Sigmoid colon (tissue), 7 donors: Measurements from ENCODE around the gene ZNF19. TPM values are rescaled to one million over a fixed set of nuclear protein-coding genes. Genes with fewer than 3 reads are reported as not detected.

Experiments used
- DNase-seq: peaks from one replicate; pipeline ENCODE4 v3.0.0-alpha.2; 2019
- H3K27ac ChIP-seq, 4 donors: fragments of 200-600 bp; sonication (generic); one replicate each; pipeline ENCODE4 v1.5.1; 2016 to 2019; ENCODE audit warnings: mild to moderate bottlenecking in 1 of 4
- H3K27me3 ChIP-seq, 3 donors: fragments of 200-600 bp; sonication (generic); one replicate each; pipeline ENCODE4 v1.5.1; 2019; ENCODE audit warnings: mild to moderate bottlenecking in 1 of 3
- H3K36me3 ChIP-seq, 4 donors: fragments of 200-600 bp; sonication (generic); one replicate each; pipeline ENCODE4 v1.5.1; 2016 to 2019
- H3K4me1 ChIP-seq, 4 donors: fragments of 200-600 bp; sonication (generic); one replicate each; pipeline ENCODE4 v1.5.1; 2017 to 2019
- H3K4me3 ChIP-seq, 4 donors: fragments of 200-600 bp; sonication (generic); one replicate each; pipeline ENCODE4 v1.5.1; 2017 to 2019; ENCODE audit warnings: mild to moderate bottlenecking in 2 of 4, moderate library complexity in 1 of 4
- H3K9me3 ChIP-seq, 4 donors: fragments of 200-600 bp in 3 of 4; sonication (generic) in 3 of 4; one replicate each; pipeline versions ENCODE4 v1.5.1 to v1.6.1; 2013 to 2019
- EP300 ChIP-seq, 4 donors: sonication (generic); formaldehyde crosslinking; IDR thresholded peaks; one replicate each; pipeline ENCODE4 v1.6.1; 2017; ENCODE audit warnings: antibody characterized with exemption in 4 of 4
- POLR2A ChIP-seq, 2 donors: fragments of 450-650 bp; IDR thresholded peaks; one replicate each; pipeline ENCODE4 v1.6.1; 2016; ENCODE audit warnings: antibody characterized with exemption in 2 of 2, mild to moderate bottlenecking in 2 of 2, moderate library complexity in 2 of 2
- POLR2AphosphoS5 ChIP-seq, 4 donors: sonication (generic); formaldehyde crosslinking; IDR thresholded peaks; one replicate each; pipeline ENCODE4 v1.6.1; 2017; ENCODE audit warnings: antibody characterized with exemption in 4 of 4
- WGBS, 2 donors: extraction: QIAGEN DNeasy Blood & Tissue Kit; methylation state at CpG; one replicate each; pipeline ENCODE4 v1.1.7; 2013; 5-methylcytosine and 5-hydroxymethylcytosine counted together
- intact Hi-C: fragments of 100-400 bp; cut with DNase I; formaldehyde crosslinking; loops from one replicate; pipeline ENCODE4 v1.15.1; 2023
- polyA plus RNA-seq, 3 donors: library from polyadenylated mRNA; stranded (reverse); fragments of 200-250 nt; gene quantifications; one replicate each; pipeline ENCODE4 v1.2.3, GENCODE V29; 2013
- total RNA-seq, 4 donors: library from RNA; depleted of rRNA; stranded (reverse); fragments of >200 nt; gene quantifications; one replicate each; pipeline ENCODE4 v1.1.0, GENCODE V29; 2016
- TF ChIP-seq, protein P1 (sequence below), 4 experiments: fragments of 450-650 bp in 3 of 4; fragments of 200-600 bp in 1 of 4; IDR thresholded peaks; one replicate each; pipeline ENCODE4 v1.5.1; 2016 to 2019; ENCODE audit warnings: antibody characterized with exemption in 4 of 4, mild to moderate bottlenecking in 3 of 4, moderate library complexity in 2 of 4
- donor health status: healthy with polysubstance abuse.
- donor health status: Bipolar disorder and iron deficiency.
- donor health status: healthy.

ZNF19 gene
- total and polyA plus RNA-seq, 7 donors, result 2.3 to 7.4 (median 5.2) TPM

DNA sequence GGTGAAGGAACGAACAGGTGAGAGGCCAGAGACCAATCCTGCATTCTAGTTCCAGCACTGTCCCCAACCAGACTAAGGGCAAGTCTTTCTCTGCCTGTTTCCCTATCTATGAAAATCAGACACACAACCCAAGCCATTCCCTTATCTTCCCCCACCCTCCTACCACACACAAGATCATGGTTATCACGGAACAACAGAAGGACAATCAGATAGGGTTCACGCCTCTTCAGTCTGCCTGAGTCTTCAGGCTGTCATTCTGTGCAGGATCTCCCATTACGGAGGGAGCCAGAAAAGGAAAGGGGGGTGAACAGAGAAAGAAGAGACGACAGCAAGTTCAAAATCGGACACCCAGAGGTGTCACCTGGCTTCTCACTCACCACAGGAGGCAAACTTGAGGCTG lies 58.4 kb downstream of the ZNF19 start:
- 68 to 73% methylated on average over 6 of the region's 6 CpGs for WGBS, 2 donors
- no peak overlapping the region for H3K27ac ChIP-seq
- intact Hi-C loops, result no loop called here
- peaks cover 0 to 28% (median 6%) of the 10 kb centered on the region in 3 donors for H3K27me3 ChIP-seq
- H3K4me3 ChIP-seq, result no peak overlapping the region
- H3K9me3 ChIP-seq, result no peaks in the 10 kb centered on the region
- TF ChIP-seq EP300 (IDR thresholded peaks at IDR 0.05) (no peak), POLR2AphosphoS5 (IDR thresholded peaks at IDR 0.05) (no peak), POLR2A (IDR thresholded peaks at IDR 0.05) (no peak)
- TF ChIP-seq, protein P1, sequence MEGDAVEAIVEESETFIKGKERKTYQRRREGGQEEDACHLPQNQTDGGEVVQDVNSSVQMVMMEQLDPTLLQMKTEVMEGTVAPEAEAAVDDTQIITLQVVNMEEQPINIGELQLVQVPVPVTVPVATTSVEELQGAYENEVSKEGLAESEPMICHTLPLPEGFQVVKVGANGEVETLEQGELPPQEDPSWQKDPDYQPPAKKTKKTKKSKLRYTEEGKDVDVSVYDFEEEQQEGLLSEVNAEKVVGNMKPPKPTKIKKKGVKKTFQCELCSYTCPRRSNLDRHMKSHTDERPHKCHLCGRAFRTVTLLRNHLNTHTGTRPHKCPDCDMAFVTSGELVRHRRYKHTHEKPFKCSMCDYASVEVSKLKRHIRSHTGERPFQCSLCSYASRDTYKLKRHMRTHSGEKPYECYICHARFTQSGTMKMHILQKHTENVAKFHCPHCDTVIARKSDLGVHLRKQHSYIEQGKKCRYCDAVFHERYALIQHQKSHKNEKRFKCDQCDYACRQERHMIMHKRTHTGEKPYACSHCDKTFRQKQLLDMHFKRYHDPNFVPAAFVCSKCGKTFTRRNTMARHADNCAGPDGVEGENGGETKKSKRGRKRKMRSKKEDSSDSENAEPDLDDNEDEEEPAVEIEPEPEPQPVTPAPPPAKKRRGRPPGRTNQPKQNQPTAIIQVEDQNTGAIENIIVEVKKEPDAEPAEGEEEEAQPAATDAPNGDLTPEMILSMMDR (IDR thresholded peaks at IDR 0.05), result no peak
- H3K36me3 ChIP-seq, result no peaks in the 10 kb centered on the region
- H3K4me1 ChIP-seq, result no peaks in the 10 kb centered on the region
- no peak for DNase-seq

DNA sequence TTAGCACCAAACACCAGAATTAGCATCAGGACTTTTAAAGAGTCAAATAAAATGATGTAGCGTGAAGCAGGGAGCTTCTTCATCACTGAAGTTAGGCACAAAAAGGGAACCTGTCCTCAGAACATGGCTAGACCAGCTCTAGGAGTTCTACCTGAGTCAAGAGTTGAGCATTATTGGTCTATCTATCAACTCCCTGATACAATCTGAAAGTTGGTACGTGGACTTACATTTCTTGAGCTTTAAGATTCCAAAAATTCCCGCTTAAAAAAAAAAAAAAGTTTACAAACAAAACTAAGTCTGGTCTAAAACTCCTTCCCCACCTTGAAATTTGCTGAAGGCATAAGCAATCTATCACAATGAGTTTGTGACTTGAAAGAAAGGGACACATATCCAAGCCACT lies 59.5 kb downstream of the ZNF19 start:
- no peaks in the 10 kb centered on the region for H3K36me3 ChIP-seq
- 77 to 86% methylated on average over 3 of the region's 3 CpGs for WGBS, 2 donors
- no peaks in the 10 kb centered on the region for H3K9me3 ChIP-seq
- peaks cover 0 to 37% (median 12%) of the 10 kb centered on the region in 3 donors for H3K27me3 ChIP-seq
- TF ChIP-seq POLR2AphosphoS5 (IDR thresholded peaks at IDR 0.05), result no peak
- TF ChIP-seq, protein P1 (IDR thresholded peaks at IDR 0.05), result no peak
- TF ChIP-seq POLR2A (IDR thresholded peaks at IDR 0.05), result no peak
- TF ChIP-seq EP300 (IDR thresholded peaks at IDR 0.05), result no peak
- intact Hi-C loops, result no loop called here
- H3K4me1 ChIP-seq, result no peaks in the 10 kb centered on the region
- no peak overlapping the region for H3K27ac ChIP-seq
- H3K4me3 ChIP-seq, result no peak overlapping the region
- DNase-seq, result no peak

DNA sequence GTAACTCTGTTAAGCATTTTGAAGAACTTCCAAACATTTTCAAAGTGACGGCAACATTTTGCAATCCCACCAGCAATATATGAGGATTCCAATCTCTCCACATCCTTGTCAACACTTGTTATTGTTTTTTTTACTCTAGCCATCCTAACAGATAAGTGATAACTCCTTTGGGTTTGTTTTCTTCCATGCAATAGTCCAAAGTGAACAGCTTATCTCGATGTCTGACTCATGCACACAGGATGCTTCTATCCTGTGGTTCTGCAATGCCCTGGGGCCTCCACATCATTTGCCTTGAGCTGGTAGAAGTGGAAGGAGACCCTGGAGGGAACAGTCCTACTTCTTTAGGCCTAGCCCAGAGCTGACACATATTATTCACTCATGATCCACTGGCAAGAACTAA lies 60.2 kb downstream of the ZNF19 start:
- DNase-seq, result no peak
- H3K9me3 ChIP-seq, result no peaks in the 10 kb centered on the region
- WGBS, 2 donors, result 91% methylated on average over 2 of the region's 2 CpGs
- TF ChIP-seq, protein P1 (IDR thresholded peaks at IDR 0.05), result no peak
- TF ChIP-seq POLR2AphosphoS5 (IDR thresholded peaks at IDR 0.05) (no peak), POLR2A (IDR thresholded peaks at IDR 0.05) (no peak), EP300 (IDR thresholded peaks at IDR 0.05) (no peak)
- H3K4me3 ChIP-seq, result no peak overlapping the region
- no peaks in the 10 kb centered on the region for H3K4me1 ChIP-seq
- no peak overlapping the region for H3K27ac ChIP-seq
- no peaks in the 10 kb centered on the region for H3K36me3 ChIP-seq
- intact Hi-C loops, result no loop called here
- H3K27me3 ChIP-seq, result peaks cover 0 to 42% (median 17%) of the 10 kb centered on the region in 3 donors

DNA sequence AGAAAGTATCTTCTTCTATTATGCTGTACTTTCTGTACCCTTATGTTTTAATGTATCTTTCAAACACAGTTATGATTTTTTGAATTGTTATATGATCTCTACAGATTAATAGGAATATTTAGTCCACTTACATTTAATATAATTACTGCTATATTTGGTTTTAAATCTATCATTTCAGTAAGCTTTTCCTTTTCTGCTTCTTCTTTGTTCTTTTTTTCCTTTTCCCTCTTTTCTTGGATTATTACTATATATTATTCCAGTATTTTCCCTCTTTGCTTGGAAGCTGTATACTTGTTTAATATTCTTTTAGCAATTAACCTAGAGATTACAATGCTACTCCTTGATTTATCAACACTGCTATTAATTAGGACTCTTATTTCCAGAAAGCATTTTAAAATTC lies 60.7 kb downstream of the ZNF19 start:
- H3K27me3 ChIP-seq, result peaks cover 0 to 42% (median 20%) of the 10 kb centered on the region in 3 donors
- DNase-seq, result no peak
- H3K27ac ChIP-seq, result no peak overlapping the region
- H3K4me1 ChIP-seq, result no peaks in the 10 kb centered on the region
- no peaks in the 10 kb centered on the region for H3K9me3 ChIP-seq
- no peaks in the 10 kb centered on the region for H3K36me3 ChIP-seq
- intact Hi-C loops, result no loop called here
- H3K4me3 ChIP-seq, result no peak overlapping the region
- TF ChIP-seq POLR2A (IDR thresholded peaks at IDR 0.05) (no peak), POLR2AphosphoS5 (IDR thresholded peaks at IDR 0.05) (no peak), EP300 (IDR thresholded peaks at IDR 0.05) (no peak)
- TF ChIP-seq, protein P1 (IDR thresholded peaks at IDR 0.05), result no peak
